ENCODE results near the gene PTGES3L. TPM values are rescaled to one million over a fixed set of nuclear protein-coding genes. Genes with fewer than 3 reads are reported as not detected.

The PTGES3L gene
- total and polyA plus RNA-seq, 2 donors (not counting 1 experiment from before 2014, with no cell fraction given), result 0.17 to 1.7 TPM

DNA sequence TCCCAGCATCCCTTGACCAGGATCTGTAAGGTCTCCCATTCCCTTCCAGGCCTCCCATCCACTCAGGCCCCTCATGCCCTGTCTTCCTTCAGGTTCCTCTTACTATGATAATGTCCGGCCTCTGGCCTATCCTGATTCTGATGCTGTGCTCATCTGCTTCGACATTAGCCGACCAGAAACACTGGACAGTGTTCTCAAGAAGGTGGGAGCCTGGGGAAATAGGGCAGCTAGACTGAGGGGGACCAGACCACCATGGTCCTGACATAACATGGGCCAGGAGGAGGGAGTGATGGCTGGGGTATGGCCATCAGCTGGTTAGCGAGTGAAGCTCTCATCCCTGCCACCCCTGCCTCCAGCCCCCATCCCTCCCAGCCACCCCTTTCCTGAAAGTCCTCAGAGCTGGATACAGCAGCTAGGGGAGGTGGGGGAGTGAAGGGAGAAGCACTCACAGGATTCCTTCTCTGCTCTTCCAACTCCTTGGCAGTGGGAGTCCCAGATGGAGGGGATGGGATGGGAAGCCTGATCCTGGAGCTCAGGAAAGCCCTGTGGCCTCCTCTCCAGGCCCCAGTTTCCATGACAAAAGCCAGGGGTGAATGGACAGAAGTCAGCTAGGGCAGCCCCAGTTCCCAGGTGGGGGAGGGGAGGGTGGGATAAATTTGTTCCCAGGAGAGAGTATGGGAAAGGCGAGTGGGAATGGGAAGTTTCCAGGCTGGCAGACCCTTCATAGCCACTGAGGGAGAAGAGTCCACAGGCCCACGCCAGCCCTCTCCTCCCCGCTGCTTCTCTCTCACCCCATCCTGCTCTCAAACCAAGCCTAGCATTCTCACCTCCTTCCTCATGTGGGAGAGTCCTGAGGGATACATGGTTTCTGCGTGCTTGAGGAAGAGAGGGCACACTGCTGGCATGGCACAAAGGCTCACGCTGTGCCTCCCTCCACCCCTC lies 47.5 kb upstream of the PTGES3L start:
- no peak overlapping the region for H3K9ac ChIP-seq (ENCODE audit: insufficient read depth, low read length)
- no peaks in the 10 kb centered on the region for H3K79me2 ChIP-seq (ENCODE audit: control insufficient read depth, insufficient read depth, low read length)
- H2AFZ ChIP-seq (ENCODE audit: low read length), result no peak overlapping the region
- no peak for DNase-seq (ENCODE audit: low read depth in 2 of 2)
- H3K27me3 ChIP-seq (ENCODE audit: control insufficient read depth, insufficient read depth, low read length), result no peaks in the 10 kb centered on the region
- H3K36me3 ChIP-seq (ENCODE audit: control insufficient read depth, insufficient read depth, low read length), result no peaks in the 10 kb centered on the region
- H3K27ac ChIP-seq (ENCODE audit: insufficient read depth, low read length), result no peak overlapping the region
- TF ChIP-seq, protein P1, sequence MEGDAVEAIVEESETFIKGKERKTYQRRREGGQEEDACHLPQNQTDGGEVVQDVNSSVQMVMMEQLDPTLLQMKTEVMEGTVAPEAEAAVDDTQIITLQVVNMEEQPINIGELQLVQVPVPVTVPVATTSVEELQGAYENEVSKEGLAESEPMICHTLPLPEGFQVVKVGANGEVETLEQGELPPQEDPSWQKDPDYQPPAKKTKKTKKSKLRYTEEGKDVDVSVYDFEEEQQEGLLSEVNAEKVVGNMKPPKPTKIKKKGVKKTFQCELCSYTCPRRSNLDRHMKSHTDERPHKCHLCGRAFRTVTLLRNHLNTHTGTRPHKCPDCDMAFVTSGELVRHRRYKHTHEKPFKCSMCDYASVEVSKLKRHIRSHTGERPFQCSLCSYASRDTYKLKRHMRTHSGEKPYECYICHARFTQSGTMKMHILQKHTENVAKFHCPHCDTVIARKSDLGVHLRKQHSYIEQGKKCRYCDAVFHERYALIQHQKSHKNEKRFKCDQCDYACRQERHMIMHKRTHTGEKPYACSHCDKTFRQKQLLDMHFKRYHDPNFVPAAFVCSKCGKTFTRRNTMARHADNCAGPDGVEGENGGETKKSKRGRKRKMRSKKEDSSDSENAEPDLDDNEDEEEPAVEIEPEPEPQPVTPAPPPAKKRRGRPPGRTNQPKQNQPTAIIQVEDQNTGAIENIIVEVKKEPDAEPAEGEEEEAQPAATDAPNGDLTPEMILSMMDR (conservative IDR thresholded peaks at IDR 0.05 in 1 of 2, IDR thresholded peaks at IDR 0.05 in 1 of 2; ENCODE audit: low read depth in 1 of 2, low read length in 2 of 2), result no peak
- TF ChIP-seq EZH2 (IDR thresholded peaks at IDR 0.05; ENCODE audit: low read length, missing control alignments), result no peak
- H3K4me3 ChIP-seq (replicated peaks in 1 of 4; ENCODE audit: control extremely low read depth in 1 of 4, insufficient read depth in 1 of 4, low read depth in 3 of 4, low read length in 4 of 4), result no peak overlapping the region
- H4K20me1 ChIP-seq (ENCODE audit: control insufficient read depth, extremely low read depth, insufficient read depth, low read length), result no peaks in the 10 kb centered on the region
- no peak overlapping the region for H3K4me2 ChIP-seq (ENCODE audit: extremely low read depth, insufficient read depth, low read length)
- H3K9me3 ChIP-seq (ENCODE audit: control insufficient read depth, insufficient read depth, low read depth, low read length), result no peaks in the 10 kb centered on the region
- H3K4me1 ChIP-seq (ENCODE audit: control insufficient read depth, extremely low read depth, insufficient read depth, low read length), result peaks cover 4% of the 10 kb centered on the region

DNA sequence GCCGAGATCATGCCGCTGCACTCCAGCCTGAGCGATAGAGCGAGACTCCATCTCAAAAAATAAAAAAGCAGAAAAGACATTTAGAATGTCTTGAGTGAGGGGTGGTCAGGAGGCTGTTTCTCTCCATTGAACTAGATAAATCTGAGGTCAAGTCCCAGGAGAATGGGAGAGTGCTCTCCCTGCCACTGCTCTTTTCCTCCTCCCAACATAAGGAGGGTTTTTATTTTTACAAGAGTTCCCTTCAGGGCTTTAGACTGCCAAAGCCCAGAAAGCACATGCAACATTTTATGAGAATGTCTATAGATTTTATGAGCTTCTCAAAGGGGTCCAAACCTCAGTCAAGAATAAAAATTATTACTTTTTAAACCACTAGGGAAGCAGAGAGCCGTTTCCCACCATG lies 46.7 kb upstream of the PTGES3L start:
- H3K4me3 ChIP-seq (replicated peaks in 1 of 4; ENCODE audit: control extremely low read depth in 1 of 4, insufficient read depth in 1 of 4, low read depth in 3 of 4, low read length in 4 of 4), result no peak overlapping the region

More for the DNA sequence above, 46.7 kb upstream of the PTGES3L start:
- no peak overlapping the region for H3K27ac ChIP-seq (ENCODE audit: insufficient read depth, low read length)
- H3K4me2 ChIP-seq (ENCODE audit: extremely low read depth, insufficient read depth, low read length), result no peak overlapping the region
- peaks cover 4% of the 10 kb centered on the region for H3K4me1 ChIP-seq (ENCODE audit: control insufficient read depth, extremely low read depth, insufficient read depth, low read length)
- no peak for DNase-seq (ENCODE audit: low read depth in 2 of 2)
- TF ChIP-seq, protein P1 (conservative IDR thresholded peaks at IDR 0.05 in 1 of 2, IDR thresholded peaks at IDR 0.05 in 1 of 2; ENCODE audit: low read depth in 1 of 2, low read length in 2 of 2), result no peak
- no peak for TF ChIP-seq EZH2 (IDR thresholded peaks at IDR 0.05; ENCODE audit: low read length, missing control alignments)
- peaks cover 6% of the 10 kb centered on the region for H3K79me2 ChIP-seq (ENCODE audit: control insufficient read depth, insufficient read depth, low read length)
- no peak overlapping the region for H3K9ac ChIP-seq (ENCODE audit: insufficient read depth, low read length)
- no peaks in the 10 kb centered on the region for H4K20me1 ChIP-seq (ENCODE audit: control insufficient read depth, extremely low read depth, insufficient read depth, low read length)
- H2AFZ ChIP-seq (ENCODE audit: low read length), result no peak overlapping the region
- no peaks in the 10 kb centered on the region for H3K27me3 ChIP-seq (ENCODE audit: control insufficient read depth, insufficient read depth, low read length)
- H3K9me3 ChIP-seq (ENCODE audit: control insufficient read depth, insufficient read depth, low read depth, low read length), result no peaks in the 10 kb centered on the region
- H3K36me3 ChIP-seq (ENCODE audit: control insufficient read depth, insufficient read depth, low read length), result no peaks in the 10 kb centered on the region
